Activated CD4-positive, alpha-beta T cell treated with anti-CD3 and anti-CD28 coated beads, Interleukin-2, amount 50 U/mL, for 4 hours (primary cell): ENCODE results near the gene PLA2G1B.
"Not testable (repeated sequence)": the region's sequence is repeated elsewhere in the genome, so short reads cannot be mapped to it uniquely, and the experiment has no call there.

Experiments used
- DNase-seq, 2 experiments: peaks; one replicate each; pipeline ENCODE4 v3.0.0-alpha.2; 2020

Gene PLA2G1B

GRCh38 chr12:120358412-120359100 is 31.0 kb upstream of the PLA2G1B start:
- DNase-seq = no peak

- no peak for DNase-seq
Measured at GRCh38 chr12:120357104-120357503, 29.5 kb upstream of the PLA2G1B start.

GRCh38 chr12:120356567-120357030 is 29.0 kb upstream of the PLA2G1B start:
- DNase-seq = peak; percentile 73 to 75

GRCh38 chr12:120353556-120354317 is 26.2 kb upstream of the PLA2G1B start:
- DNase-seq = no peak

GRCh38 chr12:120353136-120353535 is 25.6 kb upstream of the PLA2G1B start:
- DNase-seq = no peak

- DNase-seq = no peak
Measured at GRCh38 chr12:120352117-120352516, 24.5 kb upstream of the PLA2G1B start.

GRCh38 chr12:120350576-120351350 is 23.2 kb upstream of the PLA2G1B start:
- no peak for DNase-seq

GRCh38 chr12:120347766-120348165 is 20.2 kb upstream of the PLA2G1B start:
- no peak for DNase-seq

GRCh38 chr12:120346681-120347080 is 19.1 kb upstream of the PLA2G1B start:
- DNase-seq = no peak

GRCh38 chr12:120346031-120346430 is 18.5 kb upstream of the PLA2G1B start:
- no peak for DNase-seq

- no peak for DNase-seq
Measured at GRCh38 chr12:120343692-120344091, 16.1 kb upstream of the PLA2G1B start.

- DNase-seq = no peak
Measured at GRCh38 chr12:120343039-120343537, 15.5 kb upstream of the PLA2G1B start.

- no peak for DNase-seq
Measured at GRCh38 chr12:120342175-120343038, 14.8 kb upstream of the PLA2G1B start.

- no peak for DNase-seq
Measured at GRCh38 chr12:120339256-120339655, 11.7 kb upstream of the PLA2G1B start.

GRCh38 chr12:120337730-120338129 is 10.2 kb upstream of the PLA2G1B start:
- no peak for DNase-seq

- not testable (repeated sequence) for DNase-seq
Measured at GRCh38 chr12:120336392-120336791, 8.8 kb upstream of the PLA2G1B start.

GRCh38 chr12:120335447-120335846 is 7.9 kb upstream of the PLA2G1B start:
- DNase-seq = not testable (repeated sequence)

GRCh38 chr12:120332523-120332922 is 4.9 kb upstream of the PLA2G1B start:
- DNase-seq = no peak

- no peak for DNase-seq
Measured at GRCh38 chr12:120332041-120332440, 4.5 kb upstream of the PLA2G1B start.

- no peak for DNase-seq
Measured at GRCh38 chr12:120331390-120331789, 3.8 kb upstream of the PLA2G1B start.

- no peak for DNase-seq
Measured at GRCh38 chr12:120328228-120328627, 649 bp upstream of the PLA2G1B start.

- no peak for DNase-seq
Measured at GRCh38 chr12:120324841-120325417, 2.6 kb downstream of the PLA2G1B start.
